Sigmoid colon (tissue), 4 donors: ENCODE results near the gene BEX5.
"Not testable (repeated sequence)": the region's sequence is repeated elsewhere in the genome, so short reads cannot be mapped to it uniquely, and the experiment has no call there.

Source experiments
- EP300 ChIP-seq, 4 donors: sonication (generic); formaldehyde crosslinking; IDR thresholded peaks; one replicate each; pipeline ENCODE4 v1.6.1; 2017; ENCODE audit warnings: antibody characterized with exemption in 4 of 4
- POLR2A ChIP-seq, 2 donors: fragments of 450-650 bp; IDR thresholded peaks; one replicate each; pipeline ENCODE4 v1.6.1; 2016; ENCODE audit warnings: antibody characterized with exemption in 2 of 2, mild to moderate bottlenecking in 2 of 2, moderate library complexity in 2 of 2
- TF ChIP-seq, protein P1 (sequence below), 4 experiments: fragments of 450-650 bp in 3 of 4; fragments of 200-600 bp in 1 of 4; IDR thresholded peaks; one replicate each; pipeline ENCODE4 v1.5.1; 2016 to 2019; ENCODE audit warnings: antibody characterized with exemption in 4 of 4, mild to moderate bottlenecking in 3 of 4, moderate library complexity in 2 of 4

DNA sequence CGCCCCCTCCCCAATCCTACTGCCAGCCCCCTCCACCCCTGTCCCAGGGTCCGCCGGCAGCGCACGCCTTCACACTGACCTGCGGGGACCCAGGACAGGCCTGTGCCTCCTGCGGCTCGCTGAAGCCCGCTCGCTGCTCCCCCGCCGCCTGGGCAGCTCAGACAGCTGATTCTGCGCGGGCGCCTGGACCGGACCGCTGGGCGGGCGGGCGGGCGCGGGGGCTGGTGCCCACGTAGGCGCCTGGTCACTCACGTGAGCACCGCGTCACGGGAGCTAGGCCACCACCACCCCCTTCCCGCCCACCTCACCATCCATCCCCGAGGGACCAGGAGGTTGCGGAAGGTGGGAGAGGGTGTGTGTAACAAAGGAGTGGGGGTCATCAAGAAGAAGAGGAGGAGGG, 13.5 kb downstream of the BEX5 start, which contains the start of gene TCEAL6:
- TF ChIP-seq, protein P1, sequence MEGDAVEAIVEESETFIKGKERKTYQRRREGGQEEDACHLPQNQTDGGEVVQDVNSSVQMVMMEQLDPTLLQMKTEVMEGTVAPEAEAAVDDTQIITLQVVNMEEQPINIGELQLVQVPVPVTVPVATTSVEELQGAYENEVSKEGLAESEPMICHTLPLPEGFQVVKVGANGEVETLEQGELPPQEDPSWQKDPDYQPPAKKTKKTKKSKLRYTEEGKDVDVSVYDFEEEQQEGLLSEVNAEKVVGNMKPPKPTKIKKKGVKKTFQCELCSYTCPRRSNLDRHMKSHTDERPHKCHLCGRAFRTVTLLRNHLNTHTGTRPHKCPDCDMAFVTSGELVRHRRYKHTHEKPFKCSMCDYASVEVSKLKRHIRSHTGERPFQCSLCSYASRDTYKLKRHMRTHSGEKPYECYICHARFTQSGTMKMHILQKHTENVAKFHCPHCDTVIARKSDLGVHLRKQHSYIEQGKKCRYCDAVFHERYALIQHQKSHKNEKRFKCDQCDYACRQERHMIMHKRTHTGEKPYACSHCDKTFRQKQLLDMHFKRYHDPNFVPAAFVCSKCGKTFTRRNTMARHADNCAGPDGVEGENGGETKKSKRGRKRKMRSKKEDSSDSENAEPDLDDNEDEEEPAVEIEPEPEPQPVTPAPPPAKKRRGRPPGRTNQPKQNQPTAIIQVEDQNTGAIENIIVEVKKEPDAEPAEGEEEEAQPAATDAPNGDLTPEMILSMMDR (IDR thresholded peaks at IDR 0.05): not testable (repeated sequence)
- not testable (repeated sequence) for TF ChIP-seq EP300, POLR2A (IDR thresholded peaks at IDR 0.05)
